Measurements from ENCODE around the gene MAGED2.
"Not testable (repeated sequence)": the region's sequence is repeated elsewhere in the genome, so short reads cannot be mapped to it uniquely, and the experiment has no call there.

The MAGED2 gene

DNA sequence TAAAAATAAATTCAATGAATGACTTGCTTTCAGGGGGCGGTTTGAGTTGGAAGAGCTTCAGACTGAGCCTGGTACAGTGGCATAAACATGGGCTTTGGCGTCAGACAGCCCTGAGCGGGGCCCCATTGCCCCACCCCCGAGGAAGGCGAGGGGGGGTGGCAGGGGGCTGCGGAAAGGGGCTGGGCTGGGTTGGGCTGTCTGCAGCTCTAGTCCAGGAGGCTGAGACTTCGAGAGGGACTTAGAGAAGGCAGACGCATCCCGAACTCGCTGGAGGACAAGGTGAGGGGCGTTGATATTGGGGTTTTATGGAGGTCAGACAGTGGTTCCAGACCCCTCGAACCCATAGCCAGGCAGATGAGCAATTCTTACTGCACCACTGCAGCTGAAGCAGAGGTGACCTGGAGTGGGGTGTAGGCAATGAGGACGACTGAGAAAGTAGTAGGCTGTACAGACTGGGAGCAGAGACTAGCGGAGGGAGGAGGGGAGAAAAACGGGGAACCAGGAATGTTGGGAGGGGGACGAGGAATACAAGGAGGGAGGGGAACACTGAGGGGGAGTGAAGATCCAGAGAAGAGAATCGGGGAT, at the start of gene MAGED2:
Gene MAGED2 (plus strand): TSS at position 222 of the 585 bp plus-strand sequence. CDS start 1,587 bp downstream, outside the sequence.
- DNase-seq = peak; percentile 62

- DNase-seq = no peak
These were observed 49.2 kb upstream of the MAGED2 start for GRCh38 chrX:54758114-54759055.

DNA sequence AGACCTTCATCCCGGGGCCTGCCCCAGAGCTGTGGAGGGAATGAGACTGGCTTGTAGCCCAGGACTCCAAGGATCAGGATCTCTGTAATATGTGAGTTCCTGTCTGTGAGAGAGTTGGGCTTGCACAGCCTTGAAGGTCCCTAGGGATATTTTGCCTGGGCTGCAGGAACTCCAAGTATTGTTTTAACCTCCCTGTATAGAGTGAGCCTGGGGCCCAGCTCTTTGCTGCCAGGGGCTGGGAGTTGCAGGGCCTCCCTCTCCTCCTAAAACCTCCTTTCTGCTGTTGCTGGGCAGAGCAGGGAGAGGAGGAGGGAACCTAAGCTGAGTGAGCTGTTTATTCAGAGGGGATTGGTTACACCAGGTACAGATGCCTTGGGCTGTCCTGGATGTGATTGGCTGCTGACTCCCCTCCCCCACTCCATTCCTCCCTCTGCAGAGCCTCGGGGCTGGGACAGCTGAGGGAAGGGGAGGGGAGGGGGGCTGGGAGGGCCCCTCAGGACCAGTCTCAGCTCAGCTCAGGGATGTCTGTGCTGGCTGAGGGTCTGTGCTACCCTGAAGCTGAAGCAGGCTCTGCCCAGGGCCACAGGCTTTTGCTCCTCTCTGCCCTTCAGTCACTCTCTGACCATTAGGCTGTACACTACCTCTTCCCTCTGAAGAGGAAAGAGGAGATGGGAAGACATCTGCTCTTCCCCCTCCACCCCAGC, 33.0 kb upstream of the MAGED2 start:
- not testable (repeated sequence) for DNase-seq

DNA sequence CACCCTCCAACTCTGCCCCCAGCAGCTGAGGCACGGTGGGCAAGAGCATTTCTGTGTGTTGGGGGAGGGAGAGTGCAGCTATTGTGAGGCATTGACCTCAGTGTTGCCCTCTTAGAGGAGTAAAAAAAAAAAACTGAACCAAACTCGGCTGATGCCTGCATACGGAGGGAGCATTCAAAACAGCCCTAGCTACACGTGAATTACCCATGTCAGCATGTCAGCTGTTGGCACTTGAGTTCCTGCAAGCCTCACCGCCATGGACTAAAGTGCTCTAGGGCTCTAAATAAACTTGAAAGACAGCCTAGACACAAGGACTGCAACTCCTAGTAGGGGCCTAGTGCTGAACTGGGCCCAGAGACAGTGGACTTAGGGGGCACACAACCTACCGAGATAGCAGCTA, 31.5 kb upstream of the MAGED2 start:
- no peak for DNase-seq

- peak; percentile 5 for DNase-seq
These were observed 30.4 kb upstream of the MAGED2 start for GRCh38 chrX:54776987-54777672.

- DNase-seq = no peak
These were observed 21.6 kb upstream of the MAGED2 start for GRCh38 chrX:54785901-54786300.

GRCh38 chrX:54786967-54787366, 20.6 kb upstream of the MAGED2 start:
- DNase-seq = peak; percentile 49

DNA sequence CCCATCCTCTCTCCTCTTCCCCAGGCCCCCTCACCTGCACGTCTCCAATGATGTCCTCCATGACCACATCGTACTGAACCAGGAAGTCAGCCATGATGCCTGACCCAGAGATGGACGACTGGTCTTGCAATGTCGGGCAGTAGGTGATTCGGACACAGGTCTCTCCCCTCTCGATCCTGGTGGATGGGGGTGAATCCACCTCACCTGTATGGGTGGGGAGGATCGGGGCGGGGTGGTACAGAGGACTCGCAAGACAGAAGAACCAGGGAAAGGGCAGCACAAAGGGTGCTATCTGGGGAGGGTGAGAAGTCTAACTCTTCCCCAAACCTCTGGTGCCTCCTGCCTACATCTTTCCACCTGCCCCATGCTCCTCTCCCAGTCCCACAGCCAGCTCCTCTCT, 19.1 kb upstream of the MAGED2 start:
- DNase-seq = no peak

- DNase-seq = not testable (repeated sequence)
These were observed 18.1 kb upstream of the MAGED2 start for GRCh38 chrX:54789405-54789804.

DNA sequence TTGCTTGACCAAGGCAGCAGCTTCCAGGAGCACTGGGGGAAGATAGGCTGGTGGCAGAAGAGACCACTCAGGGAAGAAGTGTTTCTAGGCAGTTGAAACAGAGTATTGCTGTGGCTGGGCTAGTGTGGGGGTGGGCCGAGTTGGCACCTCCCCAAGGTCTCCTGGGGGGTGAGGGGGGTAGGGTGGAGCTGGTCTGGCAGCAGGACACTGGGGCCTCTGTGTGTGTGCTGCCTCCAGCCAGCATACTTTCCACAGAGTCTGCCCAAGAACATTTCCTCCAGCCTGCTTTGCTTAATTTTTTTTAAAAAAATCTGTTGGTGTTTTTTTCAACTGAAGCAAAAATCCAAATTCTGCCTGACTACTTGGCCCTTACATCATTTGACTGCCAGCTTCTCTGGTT, 13.5 kb upstream of the MAGED2 start:
- no peak for DNase-seq

DNA sequence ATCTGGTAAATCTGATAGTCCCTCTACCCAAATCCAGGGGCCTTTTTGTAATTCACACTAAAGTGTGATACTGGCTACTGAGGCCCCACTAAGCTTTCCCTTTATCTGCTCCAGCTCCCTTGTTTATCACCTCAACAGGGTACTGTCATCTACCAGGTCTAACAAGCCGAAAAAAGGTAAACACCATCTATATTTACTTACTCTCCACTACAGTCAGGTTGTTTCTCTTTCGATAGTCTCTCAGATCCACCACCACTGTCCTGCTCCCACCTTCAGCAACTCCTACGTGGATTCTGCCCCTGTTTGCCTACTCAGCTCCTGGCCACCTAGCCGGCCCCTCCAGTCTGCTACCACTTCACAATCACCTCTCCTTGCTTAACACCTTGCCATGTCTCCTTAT, 12.8 kb upstream of the MAGED2 start:
- DNase-seq = no peak

DNA sequence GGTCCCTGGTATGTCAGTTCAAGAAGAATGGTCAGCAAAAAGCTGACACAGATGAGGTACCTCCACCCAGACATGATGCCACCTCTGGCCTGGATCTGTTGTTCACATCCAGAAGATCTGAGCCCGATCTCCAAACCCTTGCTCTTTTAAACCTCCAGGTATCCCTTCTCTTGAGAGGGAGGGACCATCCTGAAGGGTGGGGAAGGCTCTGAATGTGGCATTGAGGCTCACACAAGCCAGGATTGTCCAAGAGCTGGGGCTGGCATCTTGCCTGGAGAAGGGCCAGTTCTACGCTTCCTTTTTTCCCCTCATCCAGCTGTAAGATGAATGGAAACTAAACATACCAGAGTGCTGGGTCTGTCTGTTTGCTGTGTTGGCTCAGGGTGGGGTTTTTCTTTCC, 9.4 kb upstream of the MAGED2 start, which contains the start of gene ITIH6:
Gene ITIH6 (minus strand): TSS at position 119 of the 400 bp plus-strand sequence. CDS start 45 bp downstream, at position 74.
- no peak for DNase-seq

DNA sequence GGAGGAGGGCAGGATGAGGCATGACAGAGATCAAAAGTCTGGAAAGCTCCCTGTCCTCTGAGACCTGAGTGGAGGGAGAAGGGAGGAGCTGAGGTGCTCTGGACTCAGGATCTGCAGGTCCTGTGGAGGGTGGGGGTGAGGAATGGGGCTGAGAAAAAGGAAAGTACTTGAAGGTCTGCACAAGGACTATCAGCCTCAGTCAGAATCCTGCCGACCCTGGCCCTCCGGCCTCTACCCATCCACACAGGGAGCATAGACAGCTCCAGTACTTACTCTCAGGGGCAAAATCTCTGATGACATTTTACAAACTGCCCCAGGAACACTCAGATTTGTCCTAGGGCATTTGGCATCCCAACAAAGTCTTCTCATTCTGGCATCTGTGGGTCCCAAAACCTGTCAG, 8.5 kb upstream of the MAGED2 start:
- DNase-seq = no peak

DNA sequence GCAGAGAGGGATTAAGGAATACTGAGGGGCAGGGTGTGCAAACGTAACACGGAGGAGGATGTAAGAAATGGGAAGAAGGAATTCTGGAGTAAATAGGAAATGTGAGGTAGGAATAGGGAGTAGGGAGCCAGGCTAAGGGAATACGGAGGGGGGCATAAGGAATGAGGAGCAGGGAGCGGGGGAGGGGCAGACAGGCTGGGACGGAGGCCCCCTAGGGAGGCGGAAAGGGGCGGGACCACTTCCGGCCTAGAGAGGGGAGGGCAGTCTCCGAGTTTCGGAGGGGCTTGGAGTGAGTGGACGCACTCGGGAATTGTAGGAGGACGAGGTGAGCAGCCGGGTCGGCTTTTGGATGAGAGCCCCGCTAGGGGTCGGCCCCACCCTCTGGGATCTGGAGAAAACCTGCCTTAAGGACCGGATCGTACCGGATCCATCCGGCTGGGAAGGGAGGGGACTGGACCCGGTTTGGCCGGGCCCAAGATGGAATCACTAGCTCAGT, 612 bp downstream of the MAGED2 start:
- peak; percentile 50 for DNase-seq

GRCh38 chrX:54808605-54809483, 1.3 kb downstream of the MAGED2 start:
- peak; percentile 95 for DNase-seq

DNA sequence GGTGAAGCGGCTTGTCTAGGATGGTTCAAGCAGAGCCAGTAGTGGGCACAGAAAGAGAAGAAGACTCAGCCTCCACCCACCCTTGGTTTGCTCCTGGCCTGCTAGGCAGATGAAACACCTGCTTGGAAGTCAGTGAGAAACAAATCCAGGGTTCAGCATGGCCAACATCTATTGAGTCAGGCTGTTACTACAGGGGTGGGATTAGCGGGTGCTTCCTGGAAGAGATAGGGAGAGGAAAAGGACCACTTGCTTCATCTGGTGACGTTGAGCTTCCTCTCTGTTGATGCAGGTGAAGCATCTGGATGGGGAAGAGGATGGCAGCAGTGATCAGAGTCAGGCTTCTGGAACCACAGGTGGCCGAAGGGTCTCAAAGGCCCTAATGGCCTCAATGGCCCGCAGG, 3.0 kb downstream of the MAGED2 start:
- DNase-seq = no peak

GRCh38 chrX:54811301-54811885, 3.8 kb downstream of the MAGED2 start:
- DNase-seq = no peak

DNA sequence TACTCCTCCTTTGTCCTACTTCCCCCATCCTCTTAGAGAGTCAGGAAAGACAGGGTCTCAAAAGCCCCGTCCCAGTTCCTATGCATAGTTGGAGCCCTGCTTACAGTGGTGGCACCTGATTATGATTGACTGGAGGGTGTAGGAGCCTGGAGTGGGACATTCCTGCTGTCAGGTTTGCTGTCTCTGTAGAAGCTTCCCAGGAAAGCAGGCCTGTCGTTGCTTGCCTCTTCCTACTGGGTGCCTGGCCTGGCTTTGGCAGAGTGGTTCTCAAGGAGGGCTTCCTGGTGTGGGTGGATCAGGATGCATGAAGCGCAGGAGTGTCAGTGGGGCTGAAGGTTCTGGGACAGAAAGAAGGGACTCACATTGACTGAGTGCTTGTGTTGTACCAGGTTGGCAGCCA, 4.8 kb downstream of the MAGED2 start:
- DNase-seq = no peak

- no peak for DNase-seq
These were observed 9.8 kb downstream of the MAGED2 start for GRCh38 chrX:54817220-54817820.

DNA sequence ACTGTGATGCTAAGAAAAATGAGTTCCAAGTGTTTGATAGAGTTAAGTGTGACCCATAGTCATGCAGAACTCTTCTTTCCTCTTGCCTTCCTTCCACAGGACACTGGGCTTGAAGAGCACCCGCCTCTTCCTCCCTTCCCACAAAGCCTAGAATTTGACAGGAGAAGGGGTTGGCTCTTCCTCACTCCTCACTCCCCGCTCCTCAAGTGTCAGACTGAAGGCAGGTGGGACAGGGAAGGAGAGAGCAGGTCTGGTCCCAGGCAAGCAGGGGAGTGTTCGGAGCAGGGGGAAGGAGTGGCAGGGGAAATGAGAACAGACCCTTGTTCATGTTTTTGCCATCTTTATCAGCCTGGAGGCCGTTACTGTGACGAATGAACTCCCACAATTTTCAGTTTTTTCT, 10.7 kb downstream of the MAGED2 start:
- no peak for DNase-seq

- no peak for DNase-seq
These were observed 11.7 kb downstream of the MAGED2 start for GRCh38 chrX:54819201-54819600.

Measured in CD4-positive, alpha-beta T cell treated with Interleukin-17A for 1 hour (primary cell).